GM23248 (cell line): ENCODE measurements around the gene SYT2. TPM values are rescaled to one million over a fixed set of nuclear protein-coding genes. Genes with fewer than 3 reads are reported as not detected.
A peak's percentile ranks its signal among the peaks of the same experiment; 100 is the strongest.
"Not testable (repeated sequence)": the region's sequence is repeated elsewhere in the genome, so short reads cannot be mapped to it uniquely, and the experiment has no call there.

ENCODE experiments used
- DNase-seq: peaks from one replicate; pipeline ENCODE4 v3.0.0-alpha.2; 2015
- H2AFZ ChIP-seq: fragments of 200-600 bp; sonication (generic); 2 replicates; pipeline ENCODE4 v1.6.1; 2016; ENCODE audit warnings: antibody characterized with exemption
- H3F3A ChIP-seq: fragments of 200-600 bp; sonication (generic); 2 replicates; pipeline ENCODE4 v1.6.1; 2016; ENCODE audit warnings: mild to moderate bottlenecking, antibody characterized with exemption, mixed run types; ENCODE audit not compliant: insufficient read depth
- H3K27ac ChIP-seq: fragments of 200-600 bp; sonication (generic); 2 replicates; pipeline ENCODE4 v1.5.1; 2016; ENCODE audit warnings: mild to moderate bottlenecking
- H3K27me3 ChIP-seq: fragments of 200-600 bp; sonication (generic); replicated peaks from 2 replicates; pipeline ENCODE4 v1.6.1; 2016; ENCODE audit warnings: mild to moderate bottlenecking; ENCODE audit not compliant: insufficient read depth
- H3K36me3 ChIP-seq: fragments of 200-600 bp; sonication (generic); 2 replicates; pipeline ENCODE4 v1.6.1; 2016; ENCODE audit warnings: low read depth, mild to moderate bottlenecking
- H3K4me1 ChIP-seq: fragments of 200-600 bp; sonication (generic); 2 replicates; pipeline ENCODE4 v1.6.1; 2016; ENCODE audit warnings: mild to moderate bottlenecking; ENCODE audit not compliant: insufficient read depth
- H3K4me2 ChIP-seq: fragments of 200-600 bp; sonication (generic); one replicate; pipeline ENCODE4 v1.6.1; 2016; ENCODE audit warnings: mild to moderate bottlenecking; ENCODE audit not compliant: unreplicated experiment
- H3K4me3 ChIP-seq: fragments of 200-600 bp; sonication (generic); 2 replicates; pipeline ENCODE4 v1.5.1; 2016; ENCODE audit warnings: mild to moderate bottlenecking
- H3K79me2 ChIP-seq: fragments of 200-600 bp; sonication (generic); 2 replicates; pipeline ENCODE4 v1.6.1; 2016; ENCODE audit warnings: mild to moderate bottlenecking; ENCODE audit not compliant: insufficient read depth
- H3K9ac ChIP-seq: fragments of 200-600 bp; sonication (generic); 2 replicates; pipeline ENCODE4 v1.6.1; 2016; ENCODE audit warnings: mild to moderate bottlenecking
- H3K9me2 ChIP-seq: fragments of 200-600 bp; sonication (generic); 2 replicates; pipeline ENCODE4 v1.6.1; 2016; ENCODE audit warnings: mixed run types, mild to moderate bottlenecking, moderate library complexity; ENCODE audit not compliant: insufficient read depth
- H3K9me3 ChIP-seq: fragments of 200-600 bp; sonication (generic); one replicate; pipeline ENCODE4 v1.6.1; 2017; ENCODE audit warnings: low read depth
- H4K20me1 ChIP-seq: fragments of 200-600 bp; sonication (generic); 2 replicates; pipeline ENCODE4 v1.6.0; 2016; ENCODE audit not compliant: insufficient read depth
- EZH2 ChIP-seq: fragments of 200-600 bp; sonication (generic); IDR thresholded peaks from 2 replicates; pipeline ENCODE4 v1.6.1; 2018; ENCODE audit warnings: antibody characterized with exemption, mild to moderate bottlenecking; ENCODE audit not compliant: insufficient read depth, poor library complexity, severe bottlenecking
- EZH2phosphoT487 ChIP-seq: fragments of 200-600 bp; sonication (generic); IDR thresholded peaks from 2 replicates; pipeline ENCODE4 v1.6.1; 2018; ENCODE audit warnings: antibody characterized with exemption, moderate library complexity, mild to moderate bottlenecking, low read depth; ENCODE audit not compliant: insufficient read depth
- WGBS, 2 experiments: methylation state at CpG; one replicate each; pipeline ENCODE4 v1.1.6; 2015 to 2017; ENCODE audit warnings: low lambda C conversion rate in 2 of 2, low coverage in 1 of 2; ENCODE audit errors: missing lambda C conversion rate in 2 of 2; 5-methylcytosine and 5-hydroxymethylcytosine counted together
- in situ Hi-C: fragments of 300-500 bp; cut with MboI; formaldehyde crosslinking; loops from 2 replicates; pipeline ENCODE4 v1.15.0; 2020
- polyA plus RNA-seq: library from polyadenylated mRNA; unstranded; fragments of >200 nt; fragmentation: Nextera tagmentation; extraction: Ambion mirVana; gene quantifications from 2 replicates; pipeline ENCODE4 v1.2.1, GENCODE V29; 2016
- total RNA-seq: library from RNA; depleted of rRNA; stranded (reverse); fragments of >200 nt; shearing (Covaris generic); gene quantifications from 2 replicates; pipeline ENCODE4 v1.2.3, GENCODE V29; 2014

The SYT2 gene
- total and polyA plus RNA-seq, 2 experiments from 2014 or later, result 0.05 TPM; not detected in 1

DNA sequence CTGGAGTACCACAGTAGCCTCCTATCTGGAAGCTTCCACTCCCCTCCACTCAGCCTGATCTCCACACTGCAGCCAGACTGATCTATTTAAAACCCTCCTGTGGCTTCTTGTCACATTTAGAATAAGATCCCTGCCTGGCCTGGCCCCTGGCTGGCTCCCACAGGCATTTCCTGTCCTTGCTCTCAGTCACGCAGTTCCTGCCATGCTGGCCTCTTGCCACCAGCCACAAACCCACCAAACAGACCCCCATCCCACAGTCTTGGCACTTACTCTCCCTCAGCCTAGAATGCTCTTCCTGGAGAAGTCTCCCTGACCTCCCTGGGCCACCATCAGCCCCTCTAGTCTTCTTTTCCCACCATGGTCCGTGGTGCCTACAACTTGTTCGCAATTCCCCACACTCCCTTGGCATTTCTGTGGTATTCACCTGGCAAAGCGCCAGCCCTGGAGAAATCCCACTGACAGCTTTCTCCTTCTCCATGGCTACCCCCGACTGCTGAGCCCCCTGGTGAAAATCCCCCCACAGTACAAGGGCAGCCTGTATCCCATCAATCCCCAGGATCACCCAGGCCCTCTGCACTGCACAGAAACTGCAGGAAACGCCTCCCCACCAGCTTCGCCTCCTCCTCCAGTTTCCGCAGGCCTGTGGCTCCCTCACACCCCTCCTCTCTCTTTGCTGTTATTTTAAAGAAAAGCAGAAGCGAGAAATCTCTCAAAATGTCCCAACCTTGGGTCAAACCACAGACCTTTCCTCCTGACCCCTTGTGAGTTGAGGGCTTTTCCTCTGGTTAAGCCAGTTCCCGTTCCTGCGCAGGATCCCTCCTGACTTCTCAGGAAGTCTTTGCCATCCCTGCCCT, 94.5 kb downstream of the SYT2 start:
- Histone ChIP-seq H2AFZ (no peak overlapping the region), H3K9ac (no peak overlapping the region), H3F3A (no peaks in the 10 kb centered on the region), H3K9me2 (no peaks in the 10 kb centered on the region), H3K36me3 (no peaks in the 10 kb centered on the region), H3K4me2 (peak overlapping the region; percentile 38), H3K27me3 (no peaks in the 10 kb centered on the region), H3K4me3 (no peak overlapping the region), H3K9me3 (no peaks in the 10 kb centered on the region), H4K20me1 (no peaks in the 10 kb centered on the region), H3K4me1 (peaks cover 29% of the 10 kb centered on the region), H3K27ac (no peak overlapping the region), H3K79me2 (no peaks in the 10 kb centered on the region)
- peak; percentile 43 for DNase-seq
- TF ChIP-seq EZH2 (no peak), EZH2phosphoT487 (no peak)
- 65 to 66% methylated on average over 11 of the region's 11 CpGs for WGBS, 2 experiments
- in situ Hi-C loops, result no loop called here

DNA sequence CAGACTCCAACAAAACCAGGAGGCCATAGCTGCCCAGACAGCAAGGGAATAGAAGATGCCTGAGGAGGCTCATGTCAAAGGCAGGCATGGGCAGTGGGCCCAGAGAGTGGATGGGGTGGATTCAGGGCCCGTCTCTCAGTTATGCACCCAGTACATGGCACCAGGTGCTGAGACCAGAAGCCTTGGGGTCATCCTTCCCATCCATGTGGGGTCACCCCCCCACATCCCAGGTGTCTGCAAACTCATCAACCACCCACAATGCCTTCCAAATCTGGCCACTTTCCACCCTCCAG, 95.1 kb downstream of the SYT2 start:
- H3K79me2 ChIP-seq, H3F3A ChIP-seq, H2AFZ ChIP-seq, DNase-seq, H4K20me1 ChIP-seq, H3K9me3 ChIP-seq, H3K36me3 ChIP-seq, H3K4me3 ChIP-seq, in situ Hi-C loops, H3K27ac ChIP-seq, H3K27me3 ChIP-seq, H3K9ac ChIP-seq, H3K9me2 ChIP-seq: not testable (repeated sequence)
- Histone ChIP-seq H3K4me1 (peaks cover 29% of the 10 kb centered on the region), H3K4me2 (peak overlapping the region; percentile 38)
- WGBS, 2 experiments, result 100% methylated on average over 1 of the region's 1 CpG

DNA sequence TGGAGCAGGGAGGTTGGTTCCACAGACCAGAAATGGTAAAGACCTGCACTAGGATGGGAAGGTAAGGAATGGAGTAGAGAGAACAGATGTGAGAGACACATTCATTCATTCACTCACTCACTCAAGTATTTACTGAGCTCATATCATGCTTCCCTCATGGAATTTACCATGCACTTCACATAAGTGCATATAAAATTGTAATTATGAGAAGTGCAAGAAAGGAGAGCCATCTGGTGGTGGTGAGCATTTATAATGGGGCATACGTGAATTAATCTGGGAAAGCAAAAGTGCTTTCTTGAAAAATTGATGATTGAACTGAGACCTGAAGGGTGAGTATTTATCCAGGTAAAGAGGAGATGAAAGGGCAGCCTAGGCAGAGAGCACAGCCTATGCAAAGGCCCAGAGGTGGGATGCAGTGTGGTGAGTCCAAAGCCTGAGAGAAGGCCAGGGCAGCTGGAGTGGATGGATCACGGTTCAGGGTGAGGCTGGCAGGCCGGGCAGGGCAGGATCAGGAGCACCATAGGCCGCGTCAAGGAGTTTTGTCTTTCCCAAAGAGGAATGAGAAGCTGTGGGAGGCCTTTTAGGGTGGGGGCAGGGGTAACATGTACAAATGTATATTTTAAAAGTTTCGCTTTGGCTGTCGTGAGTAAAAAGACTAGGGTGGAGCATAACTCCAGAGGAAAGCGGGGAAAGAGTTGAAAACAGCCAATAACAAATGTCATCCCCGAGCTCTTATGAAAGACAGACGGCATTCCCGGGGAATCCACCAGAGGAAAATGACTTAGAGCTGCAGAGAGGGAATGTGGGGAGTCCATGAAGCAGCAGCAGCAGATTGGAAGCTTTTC, 95.7 kb downstream of the SYT2 start:
- H3K36me3 ChIP-seq, H3F3A ChIP-seq, H3K4me2 ChIP-seq, H3K9me3 ChIP-seq, H3K27ac ChIP-seq, H2AFZ ChIP-seq, in situ Hi-C loops, H4K20me1 ChIP-seq, H3K79me2 ChIP-seq, H3K9ac ChIP-seq, H3K9me2 ChIP-seq, H3K4me3 ChIP-seq, H3K27me3 ChIP-seq: not testable (repeated sequence)
- 85 to 86% methylated on average over 11 of the region's 11 CpGs for WGBS, 2 experiments
- H3K4me1 ChIP-seq, result peaks cover 29% of the 10 kb centered on the region
- DNase-seq, result peak; percentile 31

DNA sequence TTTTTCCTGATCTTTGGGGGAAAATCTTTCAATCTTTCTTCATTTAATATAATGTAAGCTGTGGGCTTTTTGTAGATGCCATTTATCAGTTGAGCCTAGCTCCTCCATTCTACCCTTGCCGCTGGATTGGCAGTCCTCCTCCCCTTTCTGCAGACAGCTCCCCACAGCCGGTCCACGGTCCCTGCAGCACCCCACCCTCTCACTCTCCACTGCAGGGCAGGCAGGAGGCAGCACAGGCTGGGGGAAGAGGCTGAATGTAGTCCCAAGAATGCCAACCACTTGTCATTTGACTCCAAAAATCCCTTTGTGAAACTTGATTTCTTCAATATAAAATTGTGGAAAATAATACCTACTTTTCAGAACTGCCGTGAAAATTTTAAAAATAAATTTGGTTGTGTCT, 96.7 kb downstream of the SYT2 start:
- in situ Hi-C loops, result no loop called here
- Histone ChIP-seq H4K20me1 (no peaks in the 10 kb centered on the region), H3K9me3 (no peaks in the 10 kb centered on the region), H3K27me3 (no peaks in the 10 kb centered on the region), H3K4me1 (peaks cover 20% of the 10 kb centered on the region), H2AFZ (no peak overlapping the region), H3K36me3 (no peaks in the 10 kb centered on the region), H3F3A (no peaks in the 10 kb centered on the region), H3K4me3 (no peak overlapping the region), H3K9ac (no peak overlapping the region), H3K9me2 (no peaks in the 10 kb centered on the region), H3K79me2 (no peaks in the 10 kb centered on the region), H3K4me2 (no peak overlapping the region), H3K27ac (no peak overlapping the region)
- 94 to 98% methylated on average over 4 of the region's 4 CpGs for WGBS, 2 experiments
- DNase-seq, result no peak
- TF ChIP-seq EZH2 (no peak), EZH2phosphoT487 (no peak)

DNA sequence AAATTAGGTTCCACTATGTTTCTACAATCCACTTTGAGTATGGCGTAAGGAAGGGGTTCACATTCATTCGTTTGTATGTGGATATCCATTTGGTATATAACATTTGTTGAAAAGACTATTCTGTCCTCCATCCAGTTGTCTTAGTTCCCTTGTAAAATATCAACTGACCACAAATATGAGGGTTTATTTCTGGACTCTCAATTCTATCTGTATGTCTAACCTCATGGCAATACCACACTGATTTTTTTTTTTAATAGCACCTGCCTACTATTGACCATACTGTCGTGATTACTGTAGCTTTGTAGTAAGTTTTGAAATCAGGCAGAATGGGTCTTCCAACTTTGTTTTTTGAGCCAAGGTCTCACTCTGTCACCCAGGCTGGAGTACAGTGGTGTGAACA, 98.2 kb downstream of the SYT2 start:
- H4K20me1 ChIP-seq, H3K27me3 ChIP-seq, H3K9me3 ChIP-seq, DNase-seq, H3K4me2 ChIP-seq, H2AFZ ChIP-seq, in situ Hi-C loops, H3K79me2 ChIP-seq, H3K4me3 ChIP-seq, H3K9me2 ChIP-seq, H3K9ac ChIP-seq, H3F3A ChIP-seq, H3K36me3 ChIP-seq, H3K27ac ChIP-seq: not testable (repeated sequence)
- H3K4me1 ChIP-seq, result peaks cover 12% of the 10 kb centered on the region; the same call in 1 of the 2 replicates
- WGBS, 2 experiments, result 94 to 97% methylated on average over 3 of the region's 3 CpGs
